NCI-H1436 treated with DMSO at 0.1 percent for 48 hours (cell line): ENCODE results near the gene PBRM1.

Experiments used
- DNase-seq: peaks from one replicate; lab custom pipeline; 2025; lab: John Stamatoyannopoulos, UW

The PBRM1 gene

GRCh38 chr3:52524752-52525679 lies 160.7 kb downstream of the PBRM1 start:
- DNase-seq: no peak

GRCh38 chr3:52524258-52524751 lies 161.4 kb downstream of the PBRM1 start:
- no peak for DNase-seq

GRCh38 chr3:52523386-52524257 lies 162.1 kb downstream of the PBRM1 start:
- DNase-seq: no peak

- no peak for DNase-seq
Observed at GRCh38 chr3:52522651-52523251, 163.0 kb downstream of the PBRM1 start.

GRCh38 chr3:52521881-52522650 lies 163.6 kb downstream of the PBRM1 start:
- no peak for DNase-seq

- DNase-seq: no peak
Observed at GRCh38 chr3:52521488-52521824, 164.3 kb downstream of the PBRM1 start.

GRCh38 chr3:52520716-52521487 lies 164.8 kb downstream of the PBRM1 start:
- no peak for DNase-seq

- DNase-seq: no peak
Observed at GRCh38 chr3:52520141-52520667, 165.5 kb downstream of the PBRM1 start.

- no peak for DNase-seq
Observed at GRCh38 chr3:52519445-52520140, 166.1 kb downstream of the PBRM1 start.

GRCh38 chr3:52518723-52519444 lies 166.8 kb downstream of the PBRM1 start:
- DNase-seq: no peak

- DNase-seq: no peak
Observed at GRCh38 chr3:52517796-52518722, 167.7 kb downstream of the PBRM1 start.

- DNase-seq: no peak
Observed at GRCh38 chr3:52516509-52517195, 169.1 kb downstream of the PBRM1 start.

- DNase-seq: no peak
Observed at GRCh38 chr3:52515192-52515591, 170.5 kb downstream of the PBRM1 start.

- no peak for DNase-seq
Observed at GRCh38 chr3:52514576-52514975, 171.1 kb downstream of the PBRM1 start.

GRCh38 chr3:52513281-52513680 lies 172.4 kb downstream of the PBRM1 start:
- DNase-seq: no peak

- DNase-seq: no peak
Observed at GRCh38 chr3:52512727-52513126, 173.0 kb downstream of the PBRM1 start.

- DNase-seq: no peak
Observed at GRCh38 chr3:52512105-52512504, 173.6 kb downstream of the PBRM1 start.

GRCh38 chr3:52511509-52511908 lies 174.2 kb downstream of the PBRM1 start:
- no peak for DNase-seq
